OCI-LY3 (cell line): ENCODE measurements around the gene CEP112.

ENCODE experiments used
- EZH2phosphoT487 ChIP-seq: fragments of 200-600 bp; shearing (Covaris generic); IDR thresholded peaks from 2 replicates; pipeline ENCODE4 v1.6.1; 2018; ENCODE audit warnings: antibody characterized with exemption, mixed run types, low read depth
- TF ChIP-seq, protein P1 (sequence below): fragments of 200-600, 300-600 bp; sonication (generic); IDR thresholded peaks from 2 replicates; pipeline ENCODE4 v1.5.1; 2014; ENCODE audit warnings: antibody characterized with exemption, low read length, low read depth

DNA sequence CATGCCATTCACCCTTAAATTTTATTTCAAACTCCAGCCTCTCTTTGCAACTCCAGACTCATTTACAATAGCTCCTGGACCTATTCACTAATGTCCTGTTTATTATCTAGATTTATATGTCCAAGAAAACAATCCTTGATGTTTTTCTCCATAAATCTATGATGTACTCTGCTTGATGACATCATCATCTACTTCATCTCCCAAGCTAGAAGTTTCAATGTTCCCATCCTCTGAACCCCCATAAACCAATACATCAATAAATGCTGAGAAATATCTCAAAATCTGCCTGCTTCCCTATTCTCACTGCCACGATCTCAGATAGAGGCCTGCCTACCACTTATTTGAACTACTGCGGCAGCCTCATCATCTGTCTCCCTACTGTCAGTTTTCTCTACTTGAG lies 4.2 kb downstream of the CEP112 start:
- TF ChIP-seq, protein P1, sequence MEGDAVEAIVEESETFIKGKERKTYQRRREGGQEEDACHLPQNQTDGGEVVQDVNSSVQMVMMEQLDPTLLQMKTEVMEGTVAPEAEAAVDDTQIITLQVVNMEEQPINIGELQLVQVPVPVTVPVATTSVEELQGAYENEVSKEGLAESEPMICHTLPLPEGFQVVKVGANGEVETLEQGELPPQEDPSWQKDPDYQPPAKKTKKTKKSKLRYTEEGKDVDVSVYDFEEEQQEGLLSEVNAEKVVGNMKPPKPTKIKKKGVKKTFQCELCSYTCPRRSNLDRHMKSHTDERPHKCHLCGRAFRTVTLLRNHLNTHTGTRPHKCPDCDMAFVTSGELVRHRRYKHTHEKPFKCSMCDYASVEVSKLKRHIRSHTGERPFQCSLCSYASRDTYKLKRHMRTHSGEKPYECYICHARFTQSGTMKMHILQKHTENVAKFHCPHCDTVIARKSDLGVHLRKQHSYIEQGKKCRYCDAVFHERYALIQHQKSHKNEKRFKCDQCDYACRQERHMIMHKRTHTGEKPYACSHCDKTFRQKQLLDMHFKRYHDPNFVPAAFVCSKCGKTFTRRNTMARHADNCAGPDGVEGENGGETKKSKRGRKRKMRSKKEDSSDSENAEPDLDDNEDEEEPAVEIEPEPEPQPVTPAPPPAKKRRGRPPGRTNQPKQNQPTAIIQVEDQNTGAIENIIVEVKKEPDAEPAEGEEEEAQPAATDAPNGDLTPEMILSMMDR, result no peak
- no peak for TF ChIP-seq EZH2phosphoT487
